A549 (cell line): ENCODE results near the gene UGT1A4.

ENCODE experiments used
- BHLHE40 ChIP-seq: IDR thresholded peaks from 2 replicates; pipeline ENCODE4 v1.6.1; 2012; ENCODE audit warnings: low read depth, low read length, inconsistent platforms
- CHD4 ChIP-seq: fragments of 200-600 bp; sonication (generic); IDR thresholded peaks from 2 replicates; pipeline ENCODE4 v1.6.1; 2016; ENCODE audit warnings: antibody characterized with exemption, mild to moderate bottlenecking, borderline replicate concordance
- HEYL ChIP-seq: fragments of 250-450 bp; sonication (Bioruptor Pico); IDR thresholded peaks from 2 replicates; pipeline ENCODE4 v1.8.0; 2021; ENCODE audit warnings: mild to moderate bottlenecking, moderate library complexity
- HOXA7 ChIP-seq: fragments of 250-450 bp; sonication (Bioruptor Pico); IDR thresholded peaks from 2 replicates; pipeline ENCODE4 v1.5.0; 2020; ENCODE audit warnings: mild to moderate bottlenecking, moderate library complexity
- KDM1A ChIP-seq: fragments of 200-600 bp; sonication (generic); IDR thresholded peaks from 2 replicates; pipeline ENCODE4 v1.6.1; 2016; ENCODE audit warnings: low read depth, mild to moderate bottlenecking
- NR3C1 ChIP-seq: fragments of >200 bp; sonication (Bioruptor Twin); formaldehyde crosslinking; IDR thresholded peaks from 3 replicates; pipeline ENCODE4 v1.6.1; 2017
- RAD21 ChIP-seq, 2 experiments: fragments of >200 bp in 1 of 2; sonication (Bioruptor Twin) in 1 of 2; formaldehyde crosslinking in 1 of 2; IDR thresholded peaks in 1 of 2; conservative IDR thresholded peaks in 1 of 2; 2 replicates in 1 of 2; 3 replicates in 1 of 2; pipeline ENCODE4 v1.6.1; 2012 to 2018; ENCODE audit warnings: inconsistent platforms in 1 of 2
- SREBF2 ChIP-seq: fragments of 450-650 bp; IDR thresholded peaks from 2 replicates; pipeline ENCODE4 v1.6.1; 2014; ENCODE audit warnings: mild to moderate bottlenecking, moderate library complexity
- TF ChIP-seq, protein P1 (sequence below): fragments of >200 bp; sonication (Bioruptor Twin); formaldehyde crosslinking; IDR thresholded peaks from 3 replicates; pipeline ENCODE4 v1.5.1; 2016
- TF ChIP-seq, protein P2 (sequence below): fragments of 200-600 bp; sonication (generic); IDR thresholded peaks from 2 replicates; pipeline ENCODE4 v1.6.1; 2016; ENCODE audit warnings: antibody characterized with exemption, mild to moderate bottlenecking, moderate library complexity

DNA sequence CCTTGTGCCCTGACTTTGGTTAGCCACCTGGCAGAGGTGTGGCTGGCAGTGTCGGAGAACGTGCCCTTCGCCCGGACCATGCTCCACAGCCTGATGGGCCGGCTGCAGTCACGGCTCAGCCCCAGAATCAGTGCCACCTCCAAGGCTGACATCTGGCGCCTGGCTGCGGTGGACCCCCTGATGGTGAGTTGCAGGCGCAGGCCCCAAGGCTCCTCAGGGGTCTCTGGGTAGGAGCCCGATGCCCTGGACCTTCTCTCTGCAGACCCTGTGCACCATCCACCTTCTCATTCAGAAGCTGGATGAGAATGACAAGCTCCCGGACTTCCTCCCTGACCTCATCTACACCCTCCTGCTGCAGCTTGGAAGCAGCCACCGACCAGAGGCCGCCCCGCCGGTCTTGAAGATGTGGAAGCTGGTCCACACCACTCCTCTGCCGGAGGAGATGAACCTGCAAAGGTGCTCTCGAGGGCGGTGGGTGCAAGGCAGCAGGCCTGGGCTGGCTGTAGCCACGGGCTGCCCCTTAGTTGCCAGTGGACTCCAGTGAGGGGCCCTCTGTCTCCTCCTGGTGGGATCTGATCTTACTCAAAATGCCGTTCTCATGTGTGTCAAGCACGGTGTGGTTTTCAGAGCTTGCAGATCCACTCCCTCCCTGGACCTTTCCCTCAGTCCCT, 103.7 kb downstream of the UGT1A4 start:
- no peak for TF ChIP-seq HEYL (CRISPR knock-in tag)
- TF ChIP-seq RAD21 (conservative IDR thresholded peaks at IDR 0.05 in 1 of 2, IDR thresholded peaks at IDR 0.05 in 1 of 2), result no peak
- TF ChIP-seq, protein P1, sequence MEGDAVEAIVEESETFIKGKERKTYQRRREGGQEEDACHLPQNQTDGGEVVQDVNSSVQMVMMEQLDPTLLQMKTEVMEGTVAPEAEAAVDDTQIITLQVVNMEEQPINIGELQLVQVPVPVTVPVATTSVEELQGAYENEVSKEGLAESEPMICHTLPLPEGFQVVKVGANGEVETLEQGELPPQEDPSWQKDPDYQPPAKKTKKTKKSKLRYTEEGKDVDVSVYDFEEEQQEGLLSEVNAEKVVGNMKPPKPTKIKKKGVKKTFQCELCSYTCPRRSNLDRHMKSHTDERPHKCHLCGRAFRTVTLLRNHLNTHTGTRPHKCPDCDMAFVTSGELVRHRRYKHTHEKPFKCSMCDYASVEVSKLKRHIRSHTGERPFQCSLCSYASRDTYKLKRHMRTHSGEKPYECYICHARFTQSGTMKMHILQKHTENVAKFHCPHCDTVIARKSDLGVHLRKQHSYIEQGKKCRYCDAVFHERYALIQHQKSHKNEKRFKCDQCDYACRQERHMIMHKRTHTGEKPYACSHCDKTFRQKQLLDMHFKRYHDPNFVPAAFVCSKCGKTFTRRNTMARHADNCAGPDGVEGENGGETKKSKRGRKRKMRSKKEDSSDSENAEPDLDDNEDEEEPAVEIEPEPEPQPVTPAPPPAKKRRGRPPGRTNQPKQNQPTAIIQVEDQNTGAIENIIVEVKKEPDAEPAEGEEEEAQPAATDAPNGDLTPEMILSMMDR, result no peak
- no peak for TF ChIP-seq NR3C1
- no peak for TF ChIP-seq CHD4
- TF ChIP-seq BHLHE40, result no peak
- TF ChIP-seq SREBF2, result no peak
- TF ChIP-seq KDM1A, result no peak
- no peak for TF ChIP-seq HOXA7 (CRISPR knock-in tag)
- TF ChIP-seq, protein P2, sequence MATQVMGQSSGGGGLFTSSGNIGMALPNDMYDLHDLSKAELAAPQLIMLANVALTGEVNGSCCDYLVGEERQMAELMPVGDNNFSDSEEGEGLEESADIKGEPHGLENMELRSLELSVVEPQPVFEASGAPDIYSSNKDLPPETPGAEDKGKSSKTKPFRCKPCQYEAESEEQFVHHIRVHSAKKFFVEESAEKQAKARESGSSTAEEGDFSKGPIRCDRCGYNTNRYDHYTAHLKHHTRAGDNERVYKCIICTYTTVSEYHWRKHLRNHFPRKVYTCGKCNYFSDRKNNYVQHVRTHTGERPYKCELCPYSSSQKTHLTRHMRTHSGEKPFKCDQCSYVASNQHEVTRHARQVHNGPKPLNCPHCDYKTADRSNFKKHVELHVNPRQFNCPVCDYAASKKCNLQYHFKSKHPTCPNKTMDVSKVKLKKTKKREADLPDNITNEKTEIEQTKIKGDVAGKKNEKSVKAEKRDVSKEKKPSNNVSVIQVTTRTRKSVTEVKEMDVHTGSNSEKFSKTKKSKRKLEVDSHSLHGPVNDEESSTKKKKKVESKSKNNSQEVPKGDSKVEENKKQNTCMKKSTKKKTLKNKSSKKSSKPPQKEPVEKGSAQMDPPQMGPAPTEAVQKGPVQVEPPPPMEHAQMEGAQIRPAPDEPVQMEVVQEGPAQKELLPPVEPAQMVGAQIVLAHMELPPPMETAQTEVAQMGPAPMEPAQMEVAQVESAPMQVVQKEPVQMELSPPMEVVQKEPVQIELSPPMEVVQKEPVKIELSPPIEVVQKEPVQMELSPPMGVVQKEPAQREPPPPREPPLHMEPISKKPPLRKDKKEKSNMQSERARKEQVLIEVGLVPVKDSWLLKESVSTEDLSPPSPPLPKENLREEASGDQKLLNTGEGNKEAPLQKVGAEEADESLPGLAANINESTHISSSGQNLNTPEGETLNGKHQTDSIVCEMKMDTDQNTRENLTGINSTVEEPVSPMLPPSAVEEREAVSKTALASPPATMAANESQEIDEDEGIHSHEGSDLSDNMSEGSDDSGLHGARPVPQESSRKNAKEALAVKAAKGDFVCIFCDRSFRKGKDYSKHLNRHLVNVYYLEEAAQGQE, result no peak
